Embryonic facial prominence (tissue), 1 donor: ENCODE data around the gene DLGAP4.

Source experiments
- DNase-seq: peaks from one replicate; pipeline ENCODE4 v3.0.0-alpha.2; 2016; ENCODE audit errors: extremely low spot score

DLGAP4 gene

GRCh38 chr20:36305602-36306551 is at the start of gene DLGAP4:
Gene DLGAP4, plus strand, starts transcription at chr20:36306339. Its CDS starts 125,379 bp downstream, at chr20:36431718.
- no peak for DNase-seq

GRCh38 chr20:36259177-36260061 is 46.7 kb upstream of the DLGAP4 start:
- no peak for DNase-seq

- DNase-seq = no peak
Observed at GRCh38 chr20:36260316-36260715, 45.8 kb upstream of the DLGAP4 start.

- no peak for DNase-seq
Observed at GRCh38 chr20:36261389-36262105, 44.6 kb upstream of the DLGAP4 start.

- no peak for DNase-seq
Observed at GRCh38 chr20:36262440-36262839, 43.7 kb upstream of the DLGAP4 start.

GRCh38 chr20:36264426-36265246 is 41.5 kb upstream of the DLGAP4 start:
- no peak for DNase-seq

GRCh38 chr20:36266189-36266588 is 40.0 kb upstream of the DLGAP4 start:
- DNase-seq = no peak

- no peak for DNase-seq
Observed at GRCh38 chr20:36267605-36268381, 38.3 kb upstream of the DLGAP4 start.

GRCh38 chr20:36268440-36269342 is 37.4 kb upstream of the DLGAP4 start:
- DNase-seq = no peak

- no peak for DNase-seq
Observed at GRCh38 chr20:36269507-36269906, 36.6 kb upstream of the DLGAP4 start.

GRCh38 chr20:36270744-36271638 is 35.1 kb upstream of the DLGAP4 start:
- no peak for DNase-seq

GRCh38 chr20:36271639-36272546 is 34.2 kb upstream of the DLGAP4 start:
- no peak for DNase-seq

- no peak for DNase-seq
Observed at GRCh38 chr20:36272547-36273220, 33.5 kb upstream of the DLGAP4 start.

- no peak for DNase-seq
Observed at GRCh38 chr20:36273414-36274180, 32.5 kb upstream of the DLGAP4 start.

- DNase-seq = peak; percentile 9
Observed at GRCh38 chr20:36274181-36274841, 31.8 kb upstream of the DLGAP4 start.
